ENCODE results near the gene UCN. TPM values are rescaled to one million over a fixed set of nuclear protein-coding genes. Genes with fewer than 3 reads are reported as not detected.
"Not testable (repeated sequence)": the region's sequence is repeated elsewhere in the genome, so short reads cannot be mapped to it uniquely, and the experiment has no call there.

UCN gene
- total and polyA plus RNA-seq, 2 donors (not counting 1 experiment from before 2014, with no cell fraction given) = 1.2 TPM; not detected in 1

DNA sequence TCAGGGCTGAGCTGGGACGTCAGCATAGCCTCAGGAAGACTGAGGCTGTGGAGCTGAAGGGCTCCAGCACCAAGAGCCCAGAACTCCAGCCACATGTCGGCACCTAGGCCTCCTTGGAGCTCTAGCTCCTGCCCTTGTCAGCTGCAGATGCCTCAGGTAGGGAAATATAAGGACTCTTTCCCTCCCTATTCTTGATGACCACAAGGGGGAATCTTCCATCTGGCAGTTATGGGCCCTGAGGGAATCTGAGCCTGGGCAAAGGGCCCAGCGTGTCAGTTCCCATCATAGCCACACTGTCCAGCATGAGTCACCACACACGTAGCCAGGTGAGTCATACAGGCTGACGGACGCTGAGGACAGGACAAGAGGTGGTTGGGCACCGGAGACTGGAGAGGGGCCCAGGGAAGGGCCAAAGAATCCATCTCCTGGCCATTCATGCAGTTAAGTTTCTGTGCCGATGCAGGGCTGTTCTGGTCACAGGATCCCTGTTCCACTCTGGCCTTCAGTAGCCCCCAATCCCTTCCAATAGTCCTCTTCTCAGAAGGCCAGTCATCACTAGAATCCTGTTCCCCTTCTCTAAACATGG is 12.8 kb upstream of the UCN start:
- H3K4me2 ChIP-seq (ENCODE audit: extremely low read depth, insufficient read depth, low read length) = peak overlapping the region; percentile 39
- TF ChIP-seq EZH2 (IDR thresholded peaks at IDR 0.05; ENCODE audit: low read length, missing control alignments) = no peak
- TF ChIP-seq, protein P1, sequence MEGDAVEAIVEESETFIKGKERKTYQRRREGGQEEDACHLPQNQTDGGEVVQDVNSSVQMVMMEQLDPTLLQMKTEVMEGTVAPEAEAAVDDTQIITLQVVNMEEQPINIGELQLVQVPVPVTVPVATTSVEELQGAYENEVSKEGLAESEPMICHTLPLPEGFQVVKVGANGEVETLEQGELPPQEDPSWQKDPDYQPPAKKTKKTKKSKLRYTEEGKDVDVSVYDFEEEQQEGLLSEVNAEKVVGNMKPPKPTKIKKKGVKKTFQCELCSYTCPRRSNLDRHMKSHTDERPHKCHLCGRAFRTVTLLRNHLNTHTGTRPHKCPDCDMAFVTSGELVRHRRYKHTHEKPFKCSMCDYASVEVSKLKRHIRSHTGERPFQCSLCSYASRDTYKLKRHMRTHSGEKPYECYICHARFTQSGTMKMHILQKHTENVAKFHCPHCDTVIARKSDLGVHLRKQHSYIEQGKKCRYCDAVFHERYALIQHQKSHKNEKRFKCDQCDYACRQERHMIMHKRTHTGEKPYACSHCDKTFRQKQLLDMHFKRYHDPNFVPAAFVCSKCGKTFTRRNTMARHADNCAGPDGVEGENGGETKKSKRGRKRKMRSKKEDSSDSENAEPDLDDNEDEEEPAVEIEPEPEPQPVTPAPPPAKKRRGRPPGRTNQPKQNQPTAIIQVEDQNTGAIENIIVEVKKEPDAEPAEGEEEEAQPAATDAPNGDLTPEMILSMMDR (conservative IDR thresholded peaks at IDR 0.05 in 1 of 2, IDR thresholded peaks at IDR 0.05 in 1 of 2; ENCODE audit: low read depth in 1 of 2, low read length in 2 of 2) = peak; percentile 53 to 61
- peak overlapping the region; percentile 93 for H3K27ac ChIP-seq (ENCODE audit: insufficient read depth, low read length)
- no peaks in the 10 kb centered on the region for H3K36me3 ChIP-seq (ENCODE audit: control insufficient read depth, insufficient read depth, low read length)
- H3K27me3 ChIP-seq (ENCODE audit: control insufficient read depth, insufficient read depth, low read length) = no peaks in the 10 kb centered on the region
- no peak overlapping the region for H2AFZ ChIP-seq (ENCODE audit: low read length)
- peaks cover 15% of the 10 kb centered on the region for H3K4me1 ChIP-seq (ENCODE audit: control insufficient read depth, extremely low read depth, insufficient read depth, low read length)
- peaks cover 8% of the 10 kb centered on the region for H3K79me2 ChIP-seq (ENCODE audit: control insufficient read depth, insufficient read depth, low read length)
- DNase-seq (ENCODE audit: low read depth in 2 of 2) = peak; percentile 98
- H3K9ac ChIP-seq (ENCODE audit: insufficient read depth, low read length) = no peak overlapping the region
- H3K4me3 ChIP-seq (replicated peaks in 1 of 4; ENCODE audit: control extremely low read depth in 1 of 4, insufficient read depth in 1 of 4, low read depth in 3 of 4, low read length in 4 of 4) = peak overlapping the region in 2 of 4 experiments; percentile 25 to 82
- no peaks in the 10 kb centered on the region for H4K20me1 ChIP-seq (ENCODE audit: control insufficient read depth, extremely low read depth, insufficient read depth, low read length)
- H3K9me3 ChIP-seq (ENCODE audit: control insufficient read depth, insufficient read depth, low read depth, low read length) = no peaks in the 10 kb centered on the region

DNA sequence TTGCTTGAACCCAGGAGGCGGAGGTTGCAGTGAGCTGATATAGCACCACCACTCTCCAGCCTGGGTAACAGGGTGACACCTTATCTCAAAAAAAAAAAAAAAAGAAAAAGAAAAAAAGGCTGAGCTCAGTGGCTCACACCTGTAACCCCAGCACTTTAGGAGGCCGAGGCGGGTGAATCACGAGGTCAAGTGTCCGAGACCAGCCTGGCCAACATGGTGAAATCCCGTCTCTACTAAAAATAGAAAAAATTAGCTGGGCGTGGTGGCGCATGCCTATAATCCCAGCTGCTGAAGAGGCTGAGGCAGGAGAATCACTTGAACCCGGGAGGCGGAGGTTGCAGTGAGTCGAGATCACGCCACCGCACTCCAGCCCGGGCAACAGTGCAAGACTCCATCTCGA is 11.6 kb upstream of the UCN start:
- H3K27ac ChIP-seq (ENCODE audit: insufficient read depth, low read length); H3K4me2 ChIP-seq (ENCODE audit: extremely low read depth, insufficient read depth, low read length); H3K4me3 ChIP-seq (replicated peaks in 1 of 4; ENCODE audit: control extremely low read depth in 1 of 4, insufficient read depth in 1 of 4, low read depth in 3 of 4, low read length in 4 of 4); H4K20me1 ChIP-seq (ENCODE audit: control insufficient read depth, extremely low read depth, insufficient read depth, low read length); H2AFZ ChIP-seq (ENCODE audit: low read length); H3K79me2 ChIP-seq (ENCODE audit: control insufficient read depth, insufficient read depth, low read length); H3K9ac ChIP-seq (ENCODE audit: insufficient read depth, low read length); DNase-seq (ENCODE audit: low read depth in 2 of 2); H3K9me3 ChIP-seq (ENCODE audit: control insufficient read depth, insufficient read depth, low read depth, low read length); H3K27me3 ChIP-seq (ENCODE audit: control insufficient read depth, insufficient read depth, low read length); H3K36me3 ChIP-seq (ENCODE audit: control insufficient read depth, insufficient read depth, low read length): not testable (repeated sequence)
- peaks cover 15% of the 10 kb centered on the region for H3K4me1 ChIP-seq (ENCODE audit: control insufficient read depth, extremely low read depth, insufficient read depth, low read length)

DNA sequence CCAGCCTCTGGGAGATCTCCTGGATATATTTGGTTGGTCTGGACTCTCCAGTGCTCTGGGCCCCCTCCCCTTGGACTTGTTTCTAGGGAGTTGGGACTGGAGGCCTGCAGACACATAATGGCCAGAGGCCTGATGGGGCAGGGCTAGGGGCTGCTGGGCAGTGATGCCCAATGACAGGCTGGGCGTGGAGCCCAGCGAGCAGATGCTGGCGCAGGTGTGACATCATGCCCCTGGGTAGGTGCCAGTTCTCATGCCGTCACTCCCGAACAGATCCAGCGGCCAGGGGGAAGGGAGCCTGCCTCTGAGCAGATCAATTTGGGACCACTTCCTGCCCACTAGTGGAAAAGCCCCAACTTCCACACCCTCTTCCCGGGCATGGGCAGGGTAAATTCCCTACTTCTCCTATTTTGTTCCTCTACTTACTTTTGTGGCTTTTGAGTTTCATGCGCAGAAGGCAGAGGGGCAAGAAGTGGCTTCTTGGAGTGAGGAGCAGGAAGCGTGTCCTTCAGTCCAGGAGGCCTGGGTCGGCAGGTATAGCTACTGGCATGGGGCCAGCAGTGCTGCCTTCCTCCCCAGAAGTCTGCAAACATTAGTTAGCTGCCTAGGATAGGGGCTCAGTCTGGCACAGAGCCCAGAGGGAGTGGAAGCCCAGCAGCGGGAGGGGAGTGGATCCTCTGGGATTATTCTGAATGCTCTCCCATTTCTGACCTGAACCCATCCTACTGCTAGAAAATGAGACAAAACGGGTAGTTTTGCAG is 8.6 kb upstream of the UCN start:
- H3K4me3 ChIP-seq (replicated peaks in 1 of 4; ENCODE audit: control extremely low read depth in 1 of 4, insufficient read depth in 1 of 4, low read depth in 3 of 4, low read length in 4 of 4) = no peak overlapping the region
- H3K4me1 ChIP-seq (ENCODE audit: control insufficient read depth, extremely low read depth, insufficient read depth, low read length) = peaks cover 10% of the 10 kb centered on the region
- no peaks in the 10 kb centered on the region for H3K9me3 ChIP-seq (ENCODE audit: control insufficient read depth, insufficient read depth, low read depth, low read length)
- no peak for DNase-seq (ENCODE audit: low read depth in 2 of 2)
- no peak overlapping the region for H3K4me2 ChIP-seq (ENCODE audit: extremely low read depth, insufficient read depth, low read length)
- H3K36me3 ChIP-seq (ENCODE audit: control insufficient read depth, insufficient read depth, low read length) = peaks cover 2% of the 10 kb centered on the region
- H4K20me1 ChIP-seq (ENCODE audit: control insufficient read depth, extremely low read depth, insufficient read depth, low read length) = no peaks in the 10 kb centered on the region
- no peak overlapping the region for H3K9ac ChIP-seq (ENCODE audit: insufficient read depth, low read length)
- no peaks in the 10 kb centered on the region for H3K79me2 ChIP-seq (ENCODE audit: control insufficient read depth, insufficient read depth, low read length)
- H3K27ac ChIP-seq (ENCODE audit: insufficient read depth, low read length) = no peak overlapping the region
- no peak overlapping the region for H2AFZ ChIP-seq (ENCODE audit: low read length)
- H3K27me3 ChIP-seq (ENCODE audit: control insufficient read depth, insufficient read depth, low read length) = no peaks in the 10 kb centered on the region
- TF ChIP-seq EZH2 (IDR thresholded peaks at IDR 0.05; ENCODE audit: low read length, missing control alignments) = no peak
- TF ChIP-seq, protein P1 (conservative IDR thresholded peaks at IDR 0.05 in 1 of 2, IDR thresholded peaks at IDR 0.05 in 1 of 2; ENCODE audit: low read depth in 1 of 2, low read length in 2 of 2) = no peak
